Activated CD8-positive, alpha-beta T cell treated with anti-CD3 and anti-CD28 coated beads for 36 hours (primary cell): ENCODE measurements around the gene SLC9A9. TPM values are rescaled to one million over a fixed set of nuclear protein-coding genes. Genes with fewer than 3 reads are reported as not detected.

Source experiments
- ATAC-seq: fragments of 200-7000 bp; cut with Tn5 transposase; one replicate; pipeline ENCODE4 v1.10.0; 2021; ENCODE audit warnings: mild to moderate bottlenecking, moderate library complexity
- CTCF ChIA-PET: fragments of 350-600 bp; sonication (Branson Sonifier 250); formaldehyde crosslinking; loops from one replicate; lab custom pipeline; 2021; ENCODE audit warnings: antibody characterized with exemption; lab: Charles Lee
- POLR2A ChIA-PET: fragments of 350-600 bp; sonication (Branson Sonifier 250); formaldehyde crosslinking; loops from one replicate; lab custom pipeline; 2021; ENCODE audit warnings: antibody characterized with exemption; lab: Charles Lee
- DNase-seq: peaks from one replicate; pipeline ENCODE4 v3.0.0-alpha.2; 2020
- H3K27ac Mint-ChIP-seq: one replicate; pipeline ENCODE4 v1.8.0; 2021; ENCODE audit warnings: mild to moderate bottlenecking, mixed read lengths
- H3K27me3 Mint-ChIP-seq: one replicate; pipeline ENCODE4 v1.8.0; 2021; ENCODE audit warnings: mixed read lengths
- H3K36me3 Mint-ChIP-seq: one replicate; pipeline ENCODE4 v1.8.0; 2021; ENCODE audit warnings: low read depth, mixed read lengths
- H3K4me1 Mint-ChIP-seq: one replicate; pipeline ENCODE4 v1.8.0; 2021; ENCODE audit warnings: low read depth, mixed read lengths
- H3K4me3 Mint-ChIP-seq: one replicate; pipeline ENCODE4 v1.8.0; 2021; ENCODE audit warnings: mild to moderate bottlenecking, moderate library complexity, mixed read lengths
- H3K9me3 Mint-ChIP-seq: one replicate; pipeline ENCODE4 v1.8.0; 2021; ENCODE audit warnings: mixed read lengths
- CTCF ChIP-seq: fragments of 200-600 bp; IDR thresholded peaks from one replicate; pipeline ENCODE4 v1.8.0; 2022; ENCODE audit warnings: antibody characterized with exemption, mild to moderate bottlenecking
- intact Hi-C: fragments of 100-400 bp; cut with micrococcal nuclease; formaldehyde crosslinking; loops from one replicate; pipeline ENCODE4 v1.10.0; 2022
- total RNA-seq, 2 experiments: library from RNA; stranded (reverse); gene quantifications; one replicate each; pipeline ENCODE4 v1.2.3, GENCODE V29; 2021

Gene SLC9A9
- total RNA-seq, 2 experiments from 2014 or later, result 1.9 to 2.2 TPM

GRCh38 chr3:143753006-143753405, 95.3 kb downstream of the SLC9A9 start:
- no peak overlapping the region for H3K27ac Mint-ChIP-seq
- H3K9me3 Mint-ChIP-seq, result no peaks in the 10 kb centered on the region
- H3K36me3 Mint-ChIP-seq, result no peaks in the 10 kb centered on the region
- ATAC-seq, result no peak
- ChIA-PET CTCF (interaction anchor here (1.2 kb wide), 1 partner anchor 71 kb away, joined by 3 read pairs; no protein-coding TSS in a partner anchor), POLR2A (interaction anchor here (0.8 kb wide), 1 partner anchor 72 kb away, joined by 3 read pairs; no protein-coding TSS in a partner anchor)
- H3K4me1 Mint-ChIP-seq, result peaks cover 28% of the 10 kb centered on the region
- TF ChIP-seq CTCF, result no peak
- intact Hi-C loops, result no loop called here
- DNase-seq, result no peak
- no peak overlapping the region for H3K4me3 Mint-ChIP-seq
- no peaks in the 10 kb centered on the region for H3K27me3 Mint-ChIP-seq

- no peak for TF ChIP-seq CTCF
- peaks cover 23% of the 10 kb centered on the region for H3K4me1 Mint-ChIP-seq
- no peaks in the 10 kb centered on the region for H3K27me3 Mint-ChIP-seq
- intact Hi-C loops, result no loop called here
- H3K36me3 Mint-ChIP-seq, result no peaks in the 10 kb centered on the region
- peak overlapping the region; percentile 6 for H3K4me3 Mint-ChIP-seq
- POLR2A ChIA-PET, result interaction anchor here (1.1 to 1.2 kb wide), 2 partner anchors 86 to 139 kb away, joined by 3 read pairs; no protein-coding TSS in a partner anchor
- CTCF ChIA-PET, result interaction anchor here (0.7 to 1.4 kb wide), 3 partner anchors 11 to 317 kb away, joined by 3 to 4 read pairs (median 3); partner anchors contain the start of gene DIPK2A
- ATAC-seq, result peak; percentile 81
- no peaks in the 10 kb centered on the region for H3K9me3 Mint-ChIP-seq
- peak overlapping the region; percentile 81 for H3K27ac Mint-ChIP-seq
- DNase-seq, result peak; percentile 43
These were observed 96.6 kb downstream of the SLC9A9 start for GRCh38 chr3:143751643-143752178.

GRCh38 chr3:143750841-143751240, 97.4 kb downstream of the SLC9A9 start:
- intact Hi-C loops, result no loop called here
- Mint-ChIP-seq H3K4me3 (no peak overlapping the region), H3K4me1 (peaks cover 23% of the 10 kb centered on the region), H3K9me3 (no peaks in the 10 kb centered on the region), H3K36me3 (no peaks in the 10 kb centered on the region), H3K27ac (no peak overlapping the region), H3K27me3 (no peaks in the 10 kb centered on the region)
- TF ChIP-seq CTCF, result no peak
- ChIA-PET CTCF (interaction anchor here (1.3 to 1.5 kb wide), 2 partner anchors 14 to 630 kb away, joined by 4 read pairs; no protein-coding TSS in a partner anchor), POLR2A (interaction anchor here (1.1 kb wide), 1 partner anchor 87 kb away, joined by 3 read pairs; no protein-coding TSS in a partner anchor)
- DNase-seq, result no peak
- ATAC-seq, result no peak

- ATAC-seq, result no peak
- Mint-ChIP-seq H3K36me3 (no peaks in the 10 kb centered on the region), H3K4me3 (no peak overlapping the region), H3K4me1 (peaks cover 23% of the 10 kb centered on the region), H3K27ac (no peak overlapping the region), H3K9me3 (no peaks in the 10 kb centered on the region), H3K27me3 (no peaks in the 10 kb centered on the region)
- no peak for TF ChIP-seq CTCF
- POLR2A ChIA-PET, result no interaction called here
- CTCF ChIA-PET, result interaction anchor here (1.0 to 1.5 kb wide), 3 partner anchors 11 to 629 kb away, joined by 3 to 4 read pairs (median 4); no protein-coding TSS in a partner anchor
- intact Hi-C loops, result no loop called here
- no peak for DNase-seq
These were observed 98.3 kb downstream of the SLC9A9 start for GRCh38 chr3:143749926-143750325.

- ChIA-PET POLR2A (no interaction called here), CTCF (interaction anchor here (1.2 to 1.4 kb wide), 2 partner anchors 13 to 62 kb away, joined by 3 to 4 read pairs; no protein-coding TSS in a partner anchor)
- ATAC-seq, result no peak
- Mint-ChIP-seq H3K9me3 (peaks cover 4% of the 10 kb centered on the region), H3K27ac (no peak overlapping the region), H3K4me1 (no peaks in the 10 kb centered on the region), H3K27me3 (no peaks in the 10 kb centered on the region), H3K4me3 (no peak overlapping the region), H3K36me3 (no peaks in the 10 kb centered on the region)
- DNase-seq, result no peak
- intact Hi-C loops, result no loop called here
- no peak for TF ChIP-seq CTCF
These were observed 111.2 kb downstream of the SLC9A9 start for GRCh38 chr3:143737065-143737464.
